HG02642 (cell line): Measurements from ENCODE around the gene TSEN15.
"Not testable (repeated sequence)": the region's sequence is repeated elsewhere in the genome, so short reads cannot be mapped to it uniquely, and the experiment has no call there.

Source experiments
- ATAC-seq: cut with Tn5 transposase; IDR thresholded peaks from one replicate; pipeline ENCODE4 v1.9.1; 2021; ENCODE audit warnings: mild to moderate bottlenecking; ENCODE audit not compliant: unreplicated experiment, poor library complexity

TSEN15 gene

DNA sequence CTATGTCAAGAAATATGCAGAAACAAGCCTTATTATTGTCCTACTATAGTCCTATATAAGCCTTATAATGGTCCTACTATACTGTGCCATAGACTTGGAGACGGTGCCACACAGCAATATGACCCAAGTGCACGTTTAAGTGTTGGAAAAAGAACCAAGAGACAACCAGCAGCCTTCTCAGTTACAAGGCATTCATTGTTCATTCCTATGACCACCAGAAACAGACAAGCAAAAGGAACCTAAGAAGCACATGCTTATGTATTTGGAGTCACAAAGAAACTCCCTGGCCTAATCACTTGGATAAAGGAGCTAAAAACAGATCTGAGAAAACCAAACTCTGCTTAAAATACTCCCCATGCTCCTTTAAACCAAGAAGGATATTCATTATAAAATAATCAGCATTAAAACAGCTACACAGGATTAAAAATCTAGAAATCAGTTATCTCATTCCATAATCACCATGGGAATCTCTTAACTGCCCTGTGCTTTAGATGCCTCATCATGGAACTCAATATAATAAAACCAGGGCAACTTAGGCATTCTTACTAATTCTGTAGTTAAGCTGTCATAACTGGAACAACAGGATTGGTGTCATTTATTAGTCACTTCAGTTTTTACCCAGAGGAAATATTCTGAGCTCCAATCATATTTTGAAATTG, 21.0 kb upstream of the TSEN15 start:
- no peak for ATAC-seq

DNA sequence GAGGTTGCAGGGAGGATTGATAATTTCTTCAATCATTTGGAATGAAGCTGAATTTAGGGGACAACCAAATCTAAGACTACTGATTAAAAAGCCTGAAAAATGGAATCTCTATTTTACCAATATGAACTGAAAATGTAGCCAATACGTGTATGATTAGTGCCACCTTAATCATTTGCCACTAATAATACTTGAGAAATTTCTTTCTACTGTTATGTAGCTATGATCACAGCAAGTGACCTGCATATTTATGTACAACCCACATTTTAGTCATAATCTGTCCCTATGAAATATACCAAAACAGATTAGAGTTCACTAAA, 20.5 kb upstream of the TSEN15 start:
- ATAC-seq, result no peak

DNA sequence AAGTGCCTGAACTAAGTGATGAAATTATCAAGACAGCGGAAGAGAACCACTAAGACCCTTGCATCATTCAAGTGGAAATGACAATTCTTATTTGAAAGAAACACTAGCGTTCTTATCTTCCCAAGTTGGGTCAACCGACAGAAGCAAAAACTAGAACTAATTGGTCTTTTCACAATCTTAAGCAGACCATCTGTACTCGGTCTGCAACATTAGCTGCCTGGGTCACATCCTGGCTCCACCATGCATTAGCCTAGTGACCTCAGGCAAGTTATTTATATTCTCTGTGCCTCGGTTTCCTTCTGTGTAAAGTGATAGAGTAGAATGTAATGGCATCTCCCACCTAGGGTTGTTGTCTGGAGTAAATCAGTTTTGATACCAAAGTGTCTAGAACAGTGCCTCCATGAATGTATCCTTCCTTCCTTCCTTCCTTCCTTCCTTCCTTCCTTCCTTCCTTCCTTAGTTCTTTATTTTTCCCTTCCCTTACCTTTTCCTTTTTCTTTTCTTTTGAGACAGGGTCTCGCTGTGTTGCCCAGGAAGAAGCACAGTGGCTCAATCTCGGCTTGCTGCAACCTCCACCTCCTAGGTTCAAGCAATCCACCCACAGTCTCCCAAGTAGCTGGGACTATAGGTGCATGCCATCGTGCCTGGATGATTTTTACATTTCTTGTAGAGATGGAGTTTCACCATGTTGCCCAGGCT, 20.0 kb upstream of the TSEN15 start:
- no peak for ATAC-seq

DNA sequence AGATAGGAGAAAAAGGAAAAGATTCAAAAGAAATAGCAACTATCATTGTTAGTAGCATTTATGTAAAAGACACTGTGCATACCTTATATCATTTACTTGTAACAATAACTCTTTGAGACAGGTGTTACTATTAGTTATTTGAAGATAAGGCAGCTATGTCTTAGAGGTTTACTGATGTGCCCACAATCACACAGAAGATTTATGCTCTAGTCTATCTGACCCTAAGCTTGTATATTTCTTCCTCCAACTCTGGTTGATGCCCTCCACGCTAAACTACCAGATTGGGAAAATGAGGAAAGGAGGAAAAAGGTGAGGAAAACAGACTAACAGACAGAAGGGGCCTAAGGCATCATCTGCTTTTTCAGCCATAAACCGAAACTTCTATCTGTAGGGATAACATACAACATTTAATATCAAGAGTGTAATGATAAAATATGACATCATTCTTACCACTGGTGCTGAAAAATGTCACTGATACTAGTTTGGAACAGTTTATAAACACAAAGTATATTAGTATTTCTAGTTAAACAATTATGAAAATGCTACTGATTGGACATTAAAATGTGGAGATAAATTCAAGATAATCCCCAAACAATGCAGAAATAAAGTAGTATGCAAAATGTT, 19.1 kb upstream of the TSEN15 start:
- no peak for ATAC-seq

DNA sequence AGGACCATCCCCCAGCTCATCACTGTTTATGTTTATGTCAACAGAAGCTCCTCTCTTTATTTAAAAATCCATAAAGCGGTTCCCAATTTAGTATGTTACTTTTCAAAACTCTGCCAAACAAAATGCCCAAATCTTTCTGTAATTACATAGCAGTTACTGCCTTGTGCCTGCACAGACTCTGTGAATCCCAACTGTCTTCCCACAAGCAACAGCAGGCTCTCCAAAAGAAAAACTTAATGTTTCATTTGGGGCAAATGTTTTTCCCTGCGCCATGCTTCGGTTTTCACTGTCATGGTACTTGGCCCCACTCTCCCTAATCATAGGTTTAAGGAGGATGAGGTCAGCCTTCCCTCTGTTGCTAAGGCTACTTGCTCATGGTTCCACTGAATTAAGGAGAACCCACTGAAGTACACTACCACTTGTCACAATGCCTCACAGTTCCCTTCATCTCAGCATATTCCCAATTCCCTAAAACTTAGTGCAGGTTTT, 18.6 kb upstream of the TSEN15 start:
- ATAC-seq, result no peak

DNA sequence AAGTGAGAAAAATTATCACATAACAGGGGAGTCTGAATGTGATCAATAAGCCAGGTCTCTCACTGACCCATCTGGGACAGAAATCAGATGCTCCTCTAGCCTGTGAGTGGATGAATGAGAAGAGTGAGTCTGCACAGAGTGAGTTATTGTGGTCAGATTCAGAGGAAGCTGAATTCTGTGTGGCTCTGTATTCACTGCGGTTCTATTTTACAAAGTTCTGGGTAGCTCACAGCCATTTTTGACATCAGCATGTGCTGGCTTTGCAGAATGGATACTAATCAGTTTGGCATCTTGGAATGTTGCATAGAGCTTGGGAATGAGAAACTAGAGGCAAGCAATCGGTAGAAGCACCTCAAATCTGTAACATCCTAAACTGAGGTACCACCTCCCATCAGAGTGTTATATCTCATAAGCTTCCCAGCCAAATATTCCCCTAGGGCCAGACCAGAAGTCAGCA, 17.8 kb upstream of the TSEN15 start:
- no peak for ATAC-seq

DNA sequence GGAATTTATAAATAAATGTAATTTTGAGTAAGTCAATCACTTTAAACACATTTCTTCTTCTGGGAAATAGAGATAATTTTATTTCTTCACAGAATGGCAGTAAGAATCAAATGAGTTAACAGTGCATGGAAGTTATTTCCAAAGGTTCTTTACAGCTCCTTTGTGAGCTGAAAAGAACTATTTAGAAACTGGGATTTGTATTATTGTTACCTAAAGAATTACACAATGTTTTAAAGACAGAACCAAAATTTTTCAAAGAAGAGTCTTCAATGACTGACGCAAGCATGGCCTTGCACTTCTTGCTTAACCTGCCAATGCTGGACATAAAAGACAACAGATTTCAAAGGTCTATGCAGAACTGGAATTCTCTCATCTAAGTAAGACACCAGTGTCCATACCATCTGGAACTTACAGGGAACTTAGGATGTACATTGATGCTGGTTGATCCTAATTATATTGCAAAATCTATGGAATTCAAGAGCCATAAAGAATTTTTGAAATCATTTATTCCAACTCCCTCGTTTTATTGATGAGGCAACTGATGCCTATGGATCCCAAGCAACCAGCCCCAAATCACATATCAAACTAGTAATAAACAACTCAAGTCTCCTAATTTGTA, 16.7 kb upstream of the TSEN15 start:
- ATAC-seq, result no peak

DNA sequence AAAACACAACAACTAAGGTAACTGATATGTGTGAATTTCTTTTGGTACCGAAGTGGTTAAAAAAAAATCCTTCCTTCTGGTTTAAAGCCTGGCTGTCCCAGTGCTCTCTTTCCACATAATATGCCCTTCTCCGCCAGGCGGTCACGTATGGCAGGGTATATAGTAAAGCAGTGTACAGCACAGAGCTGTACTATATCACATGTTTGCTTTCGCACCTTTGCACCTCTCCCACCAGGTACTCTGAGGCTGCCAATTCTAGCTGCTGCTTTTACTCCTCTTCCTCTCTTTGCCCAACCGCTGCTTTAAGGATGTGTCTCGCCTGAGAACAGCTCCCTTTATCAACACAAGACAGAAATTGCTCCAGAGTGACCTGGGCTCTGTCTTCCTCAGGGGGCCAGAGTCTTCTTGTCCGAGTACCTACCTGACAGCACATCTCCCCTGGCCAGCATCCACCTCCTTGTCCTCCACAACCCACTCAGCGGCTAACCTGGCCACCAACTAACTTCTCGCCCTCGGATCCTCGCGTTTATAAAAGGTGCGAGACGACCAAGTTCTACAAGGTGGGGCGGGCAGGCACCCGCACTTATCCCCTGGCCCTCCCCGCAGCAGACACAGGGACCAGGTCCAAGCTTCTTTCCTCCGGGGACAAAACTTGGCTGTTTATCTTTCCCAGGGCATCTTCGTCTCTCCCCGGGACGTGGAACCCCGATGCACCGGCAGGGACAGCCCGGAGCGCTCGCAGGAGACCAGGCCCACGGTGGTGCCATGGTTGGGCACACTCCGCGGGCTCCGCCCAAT, 15.6 kb upstream of the TSEN15 start:
- ATAC-seq, result peak; percentile 18

DNA sequence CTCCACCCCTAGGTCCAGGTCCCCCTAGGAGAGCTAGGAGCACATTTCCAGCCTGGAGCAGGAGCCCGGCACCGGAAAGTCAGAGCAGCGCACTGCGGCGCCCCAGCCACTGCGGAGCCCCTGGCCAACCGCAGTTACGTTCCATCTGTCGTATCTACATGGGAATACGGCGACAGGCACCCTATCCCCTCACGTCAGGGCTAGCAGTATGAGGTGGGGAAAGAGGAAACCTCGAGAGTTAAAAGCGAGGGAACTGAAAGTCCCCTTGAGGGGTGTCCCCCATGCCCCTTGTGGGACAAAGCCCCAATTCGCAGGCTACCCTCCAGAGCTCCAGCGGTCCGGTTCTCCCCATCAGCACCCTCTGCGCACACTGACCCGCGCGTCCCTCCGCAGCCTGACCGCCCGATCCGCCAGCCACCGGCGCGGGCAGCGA, 15.0 kb upstream of the TSEN15 start:
- peak; percentile 24 for ATAC-seq

DNA sequence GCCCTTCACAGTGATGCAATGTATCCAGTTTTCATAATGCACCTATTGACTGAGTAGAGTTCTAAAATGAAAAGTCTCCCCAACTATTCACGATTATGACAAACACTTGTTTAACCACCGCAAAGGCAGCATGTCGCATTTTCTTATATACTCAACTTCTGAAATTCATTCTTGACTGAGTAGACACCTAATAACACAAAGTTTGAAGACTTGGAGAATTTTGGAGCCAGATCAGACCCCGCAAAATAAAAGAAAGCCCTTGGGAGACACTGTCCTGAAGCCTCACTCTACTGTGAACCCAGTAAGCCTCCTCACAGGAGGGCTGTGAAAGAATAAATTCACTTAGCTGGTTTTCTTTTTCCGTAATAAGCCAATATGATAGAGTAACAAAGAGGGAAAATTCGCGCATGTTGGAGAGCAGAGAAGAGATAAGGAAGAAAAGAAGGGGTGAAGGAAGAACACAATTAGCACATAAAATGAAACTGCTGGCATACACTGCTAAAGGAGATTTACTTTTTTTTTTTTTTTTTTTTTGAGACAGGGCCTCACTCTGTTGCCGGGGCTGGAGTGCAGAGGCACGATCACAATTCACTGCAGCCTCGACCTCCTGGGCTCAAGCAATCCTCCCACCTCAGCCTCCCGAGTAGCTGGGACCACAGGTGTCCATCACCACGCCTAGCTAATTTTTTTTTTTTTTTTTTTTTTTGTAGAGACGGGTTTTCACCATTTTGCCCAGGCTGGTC, 13.5 kb upstream of the TSEN15 start:
- ATAC-seq, result no peak

DNA sequence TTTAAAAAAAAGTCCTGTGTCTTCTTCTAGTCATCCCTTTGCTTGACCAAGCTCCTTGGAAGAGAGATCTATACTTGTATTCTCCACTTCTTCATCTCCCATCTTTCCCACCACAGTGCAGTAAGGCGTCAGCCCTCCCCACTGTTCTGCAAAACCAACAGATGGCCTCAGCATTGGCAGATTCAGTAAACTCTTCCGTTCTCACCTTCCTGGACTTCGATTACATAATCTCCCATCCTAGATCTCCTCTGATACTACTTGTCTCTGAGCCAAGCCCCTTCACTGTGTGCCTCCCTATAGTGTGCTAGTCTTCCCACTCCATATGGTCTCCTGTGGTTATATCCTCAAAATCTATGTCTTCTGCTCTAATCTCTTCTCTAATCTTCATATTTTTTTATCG, 12.4 kb upstream of the TSEN15 start:
- no peak for ATAC-seq

DNA sequence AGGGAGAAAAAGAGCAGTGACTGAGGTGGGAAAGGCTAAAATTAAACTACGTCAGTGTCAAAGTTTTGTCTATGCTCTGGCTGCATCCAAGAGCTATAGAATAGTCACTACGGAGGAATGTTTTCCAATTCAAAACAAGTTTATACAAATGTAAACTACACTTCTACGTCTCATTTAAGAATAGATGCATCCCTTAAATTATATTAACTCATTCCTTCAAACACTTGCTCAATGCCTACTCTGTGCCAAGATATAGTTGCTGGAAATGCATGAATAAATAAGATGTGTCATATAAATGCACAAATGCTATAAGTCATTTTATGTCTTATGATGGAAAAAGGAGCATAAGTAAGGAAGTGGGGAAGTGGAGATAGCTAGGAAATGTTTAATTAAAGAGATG, 9.8 kb upstream of the TSEN15 start:
- ATAC-seq, result no peak

DNA sequence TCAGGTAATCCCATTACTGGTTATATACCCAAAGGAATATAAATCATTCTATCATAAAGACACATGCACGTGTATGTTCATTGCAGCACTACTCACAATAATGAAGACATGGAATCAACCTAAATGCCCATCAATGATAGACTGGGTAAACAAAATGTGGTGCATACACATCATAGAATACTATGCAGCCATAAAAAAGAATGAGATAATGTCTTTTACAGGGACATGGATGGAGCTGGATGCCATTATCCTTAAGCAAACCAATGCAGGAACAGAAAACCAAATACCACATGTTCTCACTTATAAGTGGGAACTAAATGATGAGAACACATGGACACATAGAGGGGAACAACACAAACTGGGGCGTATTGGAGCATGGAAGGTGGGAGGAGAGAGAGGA, 8.2 kb upstream of the TSEN15 start:
- not testable (repeated sequence) for ATAC-seq

DNA sequence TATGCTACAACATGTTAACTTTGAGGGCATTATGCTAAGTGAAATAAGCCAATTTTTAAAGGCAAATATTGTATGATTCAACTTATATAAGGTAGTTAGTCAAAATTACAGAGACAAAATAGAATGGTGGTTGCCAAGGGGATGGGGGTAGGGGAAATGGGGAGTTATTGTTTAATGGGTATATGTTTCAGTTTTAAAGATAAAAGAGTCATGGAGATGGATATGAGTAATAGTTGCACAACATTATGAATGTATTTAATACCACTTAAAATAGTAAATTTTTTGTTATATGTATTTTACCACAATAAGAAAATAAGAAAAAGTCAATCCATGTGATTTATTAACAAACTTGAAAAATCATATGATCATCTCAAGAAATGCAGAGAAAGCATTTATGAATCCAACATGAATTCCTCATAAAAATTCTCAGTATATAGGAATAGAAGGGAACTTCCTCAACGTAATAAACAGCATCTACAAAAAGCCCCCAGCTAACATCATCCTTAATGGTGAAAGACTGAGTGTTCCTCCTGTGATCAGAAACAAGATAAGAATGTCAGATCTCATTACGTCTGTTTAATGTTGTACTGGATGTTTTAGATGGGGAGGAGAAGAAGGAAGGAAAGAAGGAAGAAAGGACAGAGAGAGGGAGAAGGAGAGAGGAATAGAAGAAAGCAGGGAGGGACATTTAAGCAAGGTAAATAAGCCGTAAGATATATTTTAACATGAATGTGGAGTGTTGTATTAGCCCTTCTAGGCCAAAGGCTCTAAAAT, 6.7 kb upstream of the TSEN15 start:
- no peak for ATAC-seq

DNA sequence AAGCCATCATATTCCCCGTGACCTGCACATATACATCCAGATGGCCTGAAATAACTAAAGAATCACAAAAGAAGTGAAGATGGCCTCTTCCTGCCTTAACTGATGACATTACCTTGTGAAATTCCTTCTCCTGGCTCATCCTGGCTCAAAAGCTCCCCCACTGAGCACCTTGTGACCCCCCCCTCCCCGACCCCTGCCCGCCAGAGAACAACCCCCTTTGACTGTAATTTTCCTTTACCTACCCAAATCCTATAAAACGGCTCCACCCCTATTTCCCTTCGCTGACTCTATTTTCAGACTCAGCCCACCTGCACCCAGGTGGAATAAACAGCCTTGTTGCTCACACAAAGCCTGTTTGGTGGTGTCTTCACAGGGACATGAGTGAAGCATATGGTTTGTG, 4.0 kb upstream of the TSEN15 start:
- not testable (repeated sequence) for ATAC-seq

DNA sequence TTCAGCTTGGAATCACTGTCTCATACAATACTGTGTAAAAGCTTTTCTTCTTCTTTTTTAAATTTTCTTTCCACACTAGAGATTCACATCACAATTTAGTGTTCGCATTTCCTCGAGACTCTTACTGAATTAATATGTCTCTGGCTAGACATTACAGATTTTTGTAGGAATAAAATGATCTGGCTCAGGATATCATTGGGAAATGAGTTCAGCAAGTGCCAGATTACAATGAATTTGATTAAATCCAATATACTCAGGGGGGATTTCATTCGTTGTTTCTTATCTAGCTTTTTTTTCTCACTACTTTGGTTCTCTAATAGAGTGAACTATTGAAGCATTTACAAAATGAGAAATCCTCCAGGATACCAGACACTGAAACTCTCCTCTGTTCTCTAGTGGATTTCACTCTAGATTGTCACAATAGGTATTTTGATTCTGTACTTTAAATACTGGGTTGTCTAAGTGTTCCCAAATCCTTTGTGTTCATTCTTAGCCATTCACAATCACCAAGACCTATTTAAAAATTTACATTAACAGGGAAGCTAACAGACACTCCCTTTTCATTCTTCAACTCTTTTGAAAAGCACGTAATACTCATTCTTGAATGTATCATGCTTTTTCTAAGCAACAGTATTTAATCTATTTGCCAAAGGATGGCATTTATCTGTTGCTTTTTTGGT, 2.8 kb upstream of the TSEN15 start:
- no peak for ATAC-seq

DNA sequence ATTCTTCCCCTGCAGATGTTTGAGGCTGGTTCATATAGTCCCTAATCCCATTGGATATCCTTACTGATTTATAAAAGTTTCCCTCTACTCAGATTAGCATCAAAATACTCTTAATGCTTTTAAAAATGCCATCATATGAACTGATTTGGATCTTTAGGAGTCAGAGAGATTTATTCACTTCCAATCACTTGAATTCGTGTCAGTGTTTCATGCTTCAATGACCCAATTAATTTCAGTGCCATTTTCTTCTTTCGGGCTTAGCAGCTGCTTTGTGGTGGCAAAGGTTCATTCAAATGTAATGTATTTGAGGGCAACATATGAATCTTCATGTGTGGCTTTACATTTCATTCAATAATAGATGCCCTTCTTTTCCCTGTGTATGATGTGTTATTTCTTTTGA, 2.2 kb upstream of the TSEN15 start:
- ATAC-seq, result no peak

DNA sequence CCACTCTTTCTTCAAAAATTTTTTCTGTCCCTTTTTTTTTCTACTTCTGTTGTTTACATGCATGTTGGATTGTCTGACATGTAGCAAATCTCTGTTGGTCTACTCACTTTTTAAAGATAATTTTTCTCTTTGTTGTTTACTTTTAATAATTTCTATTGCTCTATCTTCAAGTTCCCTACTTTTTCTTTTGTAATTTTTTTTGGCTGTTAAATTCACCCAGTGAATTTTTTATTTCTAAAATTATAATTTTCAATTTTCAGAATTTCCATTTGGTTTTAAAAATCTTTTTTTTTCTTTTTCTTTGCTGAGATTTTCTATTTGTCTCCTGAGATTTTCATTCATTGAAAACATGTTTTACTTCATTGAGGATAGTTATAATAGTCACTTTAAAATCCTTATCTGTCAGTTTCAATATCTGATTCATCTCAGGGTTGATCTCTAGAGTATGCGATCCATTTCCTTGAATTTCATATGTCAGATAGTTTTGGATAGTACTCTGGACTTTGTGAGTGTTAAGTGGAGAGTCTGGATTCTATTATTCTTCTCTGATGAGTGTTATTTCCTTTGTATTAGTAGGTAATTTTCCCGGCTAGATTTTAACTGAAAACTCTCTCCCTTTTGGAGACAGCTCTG, 1.6 kb upstream of the TSEN15 start:
- ATAC-seq, result no peak
